GM21390 (cell line): ENCODE measurements around the gene BPIFA3.
"Not testable (repeated sequence)": the region's sequence is repeated elsewhere in the genome, so short reads cannot be mapped to it uniquely, and the experiment has no call there.

ENCODE experiments used
- ATAC-seq: cut with Tn5 transposase; IDR thresholded peaks from one replicate; pipeline ENCODE4 v1.9.1; 2021; ENCODE audit not compliant: unreplicated experiment

The BPIFA3 gene

GRCh38 chr20:33217052-33217451 is at the start of gene BPIFA3:
Gene BPIFA3 (plus strand): TSS chr20:33217352. CDS start chr20:33217537, 185 bp downstream.
- ATAC-seq = no peak

GRCh38 chr20:33167859-33168258 is 49.3 kb upstream of the BPIFA3 start, which contains the start of gene BPIFA2:
Gene BPIFA2 (plus strand): TSS chr20:33168159. CDS start chr20:33169146, 987 bp downstream.
- ATAC-seq = no peak

- ATAC-seq = no peak
Measured at GRCh38 chr20:33169176-33169794, 47.9 kb upstream of the BPIFA3 start.

GRCh38 chr20:33172781-33173180 is 44.4 kb upstream of the BPIFA3 start:
- no peak for ATAC-seq

- no peak for ATAC-seq
Measured at GRCh38 chr20:33175123-33175522, 42.0 kb upstream of the BPIFA3 start.

- no peak for ATAC-seq
Measured at GRCh38 chr20:33176101-33176500, 41.1 kb upstream of the BPIFA3 start.

- ATAC-seq = no peak
Measured at GRCh38 chr20:33177866-33178265, 39.3 kb upstream of the BPIFA3 start.

- ATAC-seq = no peak
Measured at GRCh38 chr20:33178726-33179125, 38.4 kb upstream of the BPIFA3 start.

- no peak for ATAC-seq
Measured at GRCh38 chr20:33180169-33180568, 37.0 kb upstream of the BPIFA3 start.

GRCh38 chr20:33181482-33182093 is 35.6 kb upstream of the BPIFA3 start:
- no peak for ATAC-seq

- ATAC-seq = no peak
Measured at GRCh38 chr20:33183312-33183711, 33.8 kb upstream of the BPIFA3 start.

- ATAC-seq = not testable (repeated sequence)
Measured at GRCh38 chr20:33185031-33185590, 32.0 kb upstream of the BPIFA3 start.

- no peak for ATAC-seq
Measured at GRCh38 chr20:33187491-33187890, 29.7 kb upstream of the BPIFA3 start.

GRCh38 chr20:33188421-33188820 is 28.7 kb upstream of the BPIFA3 start:
- no peak for ATAC-seq

GRCh38 chr20:33191484-33191883 is 25.7 kb upstream of the BPIFA3 start:
- no peak for ATAC-seq

- no peak for ATAC-seq
Measured at GRCh38 chr20:33191955-33192354, 25.2 kb upstream of the BPIFA3 start.

GRCh38 chr20:33192912-33193501 is 24.1 kb upstream of the BPIFA3 start:
- ATAC-seq = no peak

GRCh38 chr20:33199026-33199425 is 18.1 kb upstream of the BPIFA3 start:
- no peak for ATAC-seq

- no peak for ATAC-seq
Measured at GRCh38 chr20:33202451-33202850, 14.7 kb upstream of the BPIFA3 start.

- no peak for ATAC-seq
Measured at GRCh38 chr20:33203444-33203843, 13.7 kb upstream of the BPIFA3 start.

GRCh38 chr20:33209789-33210188 is 7.4 kb upstream of the BPIFA3 start:
- ATAC-seq = no peak

- ATAC-seq = no peak
Measured at GRCh38 chr20:33210371-33210770, 6.8 kb upstream of the BPIFA3 start.
